GM18520 (cell line): ENCODE results near the gene RETREG2.

Experiments
- ATAC-seq: cut with Tn5 transposase; IDR thresholded peaks from one replicate; pipeline ENCODE4 v1.9.1; 2021; ENCODE audit not compliant: unreplicated experiment

Gene RETREG2

GRCh38 chr2:219177552-219178376 is at the start of gene RETREG2:
TSS of gene RETREG2 (plus strand) at chr2:219178275. CDS start at chr2:219178353, 78 bp downstream.
- ATAC-seq, result no peak

GRCh38 chr2:219128396-219128795 is 49.7 kb upstream of the RETREG2 start:
- no peak for ATAC-seq

- no peak for ATAC-seq
Measured at GRCh38 chr2:219129589-219129988, 48.5 kb upstream of the RETREG2 start.

DNA sequence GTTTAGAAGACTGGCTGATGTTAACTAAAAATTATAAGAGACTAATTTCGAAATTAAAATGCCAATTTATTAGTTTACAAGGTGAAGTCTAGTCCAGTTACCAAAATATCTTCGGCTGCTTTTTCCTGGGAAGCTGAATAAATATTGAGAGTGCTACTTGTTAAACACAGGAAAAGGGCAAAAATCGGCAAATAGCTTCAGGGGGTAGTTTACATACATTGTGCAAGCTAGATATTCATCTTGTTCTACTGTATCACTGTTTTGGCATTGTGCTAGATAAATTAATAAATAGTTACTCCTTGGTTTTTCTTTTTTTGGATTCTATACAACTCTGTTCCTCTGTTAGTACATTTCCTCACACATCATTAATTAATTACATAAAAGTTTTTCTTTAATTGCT is 46.7 kb upstream of the RETREG2 start:
- ATAC-seq, result no peak

- no peak for ATAC-seq
Measured at GRCh38 chr2:219131744-219132143, 46.3 kb upstream of the RETREG2 start.

DNA sequence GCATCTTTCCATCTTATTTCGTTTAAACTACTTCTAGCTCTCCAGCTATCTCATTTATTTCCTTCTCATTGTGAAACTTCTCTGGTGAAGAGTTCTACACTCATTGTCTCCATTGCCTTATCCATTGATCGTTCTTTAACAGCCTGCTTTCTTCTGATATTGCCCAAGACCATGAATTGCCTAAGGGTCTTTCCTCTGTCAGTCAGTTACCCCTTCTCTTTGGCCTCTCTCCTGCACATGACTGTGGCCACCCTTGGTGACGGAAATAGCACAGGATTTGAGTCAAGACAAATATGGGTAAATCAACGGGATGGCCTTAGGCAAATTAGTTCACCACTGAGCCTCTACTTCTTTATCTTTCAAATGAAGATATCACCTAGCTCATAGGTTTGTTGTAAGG is 44.1 kb upstream of the RETREG2 start:
- ATAC-seq, result no peak

GRCh38 chr2:219140722-219141121 is 37.4 kb upstream of the RETREG2 start:
- no peak for ATAC-seq

DNA sequence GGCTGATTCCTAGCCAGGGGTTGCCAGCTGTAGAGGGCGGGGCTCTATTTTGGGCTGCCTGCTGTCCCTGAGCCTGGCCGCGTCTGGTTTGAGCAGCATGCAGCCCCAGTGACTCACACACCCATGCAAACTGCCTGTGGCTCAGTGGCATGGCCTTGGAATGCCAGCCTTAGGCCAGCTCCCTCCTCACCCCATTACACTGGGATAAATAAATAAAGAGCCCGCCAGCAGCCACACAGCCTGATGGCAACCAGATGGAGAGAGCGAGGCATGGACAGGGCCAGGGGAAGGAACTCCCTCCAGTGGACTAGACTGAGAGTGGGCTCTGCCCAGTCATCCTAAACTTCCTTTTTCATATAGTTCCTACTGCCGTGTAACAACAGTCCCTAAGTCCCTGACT is 35.7 kb upstream of the RETREG2 start:
- no peak for ATAC-seq

DNA sequence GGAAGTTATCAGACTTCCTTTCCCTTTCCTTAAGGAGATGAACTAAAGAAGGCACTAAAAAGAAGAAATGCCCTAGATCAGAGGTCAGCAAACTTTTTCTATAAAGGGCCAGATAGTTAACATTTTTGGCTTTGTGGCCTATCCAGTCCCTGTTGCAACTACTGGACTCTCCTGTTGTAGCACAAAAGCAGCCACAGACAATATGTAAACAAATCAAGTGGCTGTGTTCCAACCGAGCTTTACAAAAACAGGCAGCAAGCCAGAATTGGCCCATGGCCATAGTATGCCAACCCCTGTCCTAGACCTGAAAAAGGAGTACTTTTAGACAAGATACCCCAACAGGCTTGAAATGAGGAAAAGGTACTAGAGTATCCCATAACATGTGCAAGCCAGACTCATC is 28.4 kb upstream of the RETREG2 start:
- no peak for ATAC-seq

DNA sequence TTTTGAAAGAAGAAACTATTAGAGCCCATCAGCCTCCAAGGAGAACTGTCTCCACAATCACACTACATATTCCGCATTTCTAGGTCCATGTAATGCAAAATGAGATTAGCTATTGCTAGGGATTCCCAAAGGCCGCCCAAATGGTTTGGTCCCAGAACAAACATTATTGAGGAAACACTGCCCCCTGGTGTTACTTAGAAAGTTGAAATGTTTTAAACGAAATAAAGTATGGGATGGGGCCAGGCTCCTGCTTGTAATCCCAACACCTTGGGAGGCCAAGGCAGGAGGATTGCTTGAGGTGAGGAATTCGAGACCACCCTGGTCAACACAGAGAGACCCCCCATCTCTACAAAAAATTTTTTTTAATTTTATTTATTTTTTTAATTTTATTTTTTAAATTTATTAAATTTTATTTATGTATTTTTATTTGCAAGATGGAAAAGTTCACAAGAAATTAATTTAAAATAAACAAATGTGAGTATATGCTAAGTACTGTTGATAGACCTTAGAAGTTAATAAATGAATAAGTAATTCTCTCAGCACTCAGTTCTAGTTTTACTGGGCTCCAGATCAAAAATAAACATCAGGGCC is 22.9 kb upstream of the RETREG2 start:
- no peak for ATAC-seq

- ATAC-seq, result no peak
Measured at GRCh38 chr2:219157396-219157795, 20.7 kb upstream of the RETREG2 start.

DNA sequence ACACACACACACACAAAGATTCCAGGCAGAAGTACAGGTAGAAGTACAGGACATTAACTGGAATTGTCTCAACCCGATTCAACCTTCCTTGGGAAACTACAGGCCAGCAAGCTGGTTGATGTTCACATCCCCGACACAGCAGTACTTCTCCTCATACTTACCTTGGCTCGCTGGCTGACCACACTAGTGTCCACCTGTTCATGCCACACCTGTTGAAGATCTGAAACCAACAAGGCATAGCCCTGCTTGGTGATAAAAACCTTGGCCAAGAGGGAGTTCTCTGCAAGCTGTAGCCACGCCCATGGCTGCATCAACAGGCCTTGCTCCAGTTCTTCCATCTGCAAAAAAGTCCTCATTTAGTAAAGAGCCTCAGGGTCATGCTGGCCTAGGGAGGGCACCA is 20.1 kb upstream of the RETREG2 start:
- ATAC-seq, result no peak

DNA sequence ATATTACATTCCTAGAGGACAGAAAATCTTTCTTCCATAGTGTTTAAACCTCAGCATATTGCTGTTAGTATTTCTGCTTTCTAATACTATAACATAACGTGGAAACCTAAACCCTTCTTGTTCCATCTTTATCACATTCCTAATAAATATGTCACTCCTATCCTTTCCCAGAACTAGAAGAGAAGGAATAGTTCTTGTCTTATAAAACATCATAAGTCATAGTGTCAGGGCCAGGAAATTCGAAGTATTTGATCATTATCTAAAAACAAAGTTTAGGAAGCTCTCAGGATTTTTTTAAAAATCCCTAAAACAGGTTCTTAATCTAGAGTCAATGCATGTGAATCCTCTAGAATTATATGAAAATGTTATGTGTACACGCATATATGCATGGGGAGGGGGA is 19.5 kb upstream of the RETREG2 start:
- no peak for ATAC-seq

- no peak for ATAC-seq
Measured at GRCh38 chr2:219159771-219160185, 18.3 kb upstream of the RETREG2 start.

DNA sequence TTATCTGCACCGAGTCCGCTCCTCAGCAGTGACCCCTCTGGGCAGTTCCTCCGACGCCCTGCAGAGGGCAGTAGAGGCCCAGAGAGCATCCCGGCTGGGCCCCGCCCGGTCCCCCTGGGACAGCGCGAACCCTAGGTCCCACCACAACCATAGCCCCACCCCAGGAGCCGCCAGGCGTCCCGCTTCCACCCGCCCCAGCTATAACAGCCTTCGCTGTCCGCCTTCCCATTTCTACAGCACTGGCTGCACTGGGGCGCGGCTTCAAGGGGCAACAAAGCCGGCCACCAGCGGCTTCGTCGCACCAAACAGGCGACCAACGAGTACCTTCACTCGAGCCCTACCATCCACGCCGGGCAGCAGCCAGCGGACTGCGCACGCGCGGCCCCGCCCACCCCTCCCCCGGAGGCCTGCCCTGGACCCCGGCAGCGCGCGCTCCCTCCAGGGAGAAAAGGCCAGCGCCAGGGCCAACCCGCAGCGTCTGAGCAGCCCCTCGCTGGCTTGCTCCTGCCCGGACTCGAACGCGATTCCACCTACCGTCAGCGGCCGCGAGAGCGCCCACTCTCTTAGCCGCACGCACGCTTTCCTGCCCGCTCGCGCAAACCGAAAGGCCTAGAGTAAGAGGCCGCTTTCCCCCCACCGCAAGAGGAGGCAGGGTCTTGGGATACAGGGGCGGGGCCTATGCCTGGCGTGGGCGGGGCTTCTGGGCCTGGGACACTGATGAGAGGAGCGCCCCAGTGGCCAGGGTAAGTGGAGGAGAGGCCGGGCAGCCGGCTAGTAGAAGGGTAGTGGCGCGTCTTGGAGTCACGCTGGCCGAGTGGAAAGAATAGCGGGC is 17.7 kb upstream of the RETREG2 start, which contains the start of gene NHEJ1:
Gene NHEJ1 (minus strand): TSS at position 630 of the 832 bp plus-strand sequence. CDS start 2,453 bp downstream, outside the sequence.
- ATAC-seq, result peak; percentile 85

- ATAC-seq, result no peak
Measured at GRCh38 chr2:219161097-219161496, 17.0 kb upstream of the RETREG2 start.

- no peak for ATAC-seq
Measured at GRCh38 chr2:219163156-219163555, 14.9 kb upstream of the RETREG2 start.

GRCh38 chr2:219165058-219165911 is 12.8 kb upstream of the RETREG2 start:
- no peak for ATAC-seq

GRCh38 chr2:219167997-219168396 is 10.1 kb upstream of the RETREG2 start:
- no peak for ATAC-seq

GRCh38 chr2:219168526-219168925 is 9.5 kb upstream of the RETREG2 start:
- ATAC-seq, result no peak

GRCh38 chr2:219168932-219169331 is 9.1 kb upstream of the RETREG2 start:
- ATAC-seq, result no peak
